Activated T-helper 17 cell treated with anti-CD3 and anti-CD28 coated beads, Interleukin-2, amount 50 U/mL, for 72 hours (primary cell): ENCODE measurements around the gene NACC1. TPM values are rescaled to one million over a fixed set of nuclear protein-coding genes. Genes with fewer than 3 reads are reported as not detected.
A peak's percentile ranks its signal among the peaks of the same experiment; 100 is the strongest.
"Not testable (repeated sequence)": the region's sequence is repeated elsewhere in the genome, so short reads cannot be mapped to it uniquely, and the experiment has no call there.

Source experiments
- ATAC-seq: fragments of 150-1000 bp; cut with Tn5 transposase; replicated peaks from 2 replicates; pipeline ENCODE4 v1.10.0; 2021; ENCODE audit warnings: mild to moderate bottlenecking, moderate library complexity
- H3K27ac Mint-ChIP-seq: one replicate; pipeline ENCODE4 v1.8.0; 2022; ENCODE audit warnings: mixed read lengths
- H3K27me3 Mint-ChIP-seq: one replicate; pipeline ENCODE4 v1.8.0; 2022; ENCODE audit warnings: mixed read lengths
- H3K36me3 Mint-ChIP-seq: one replicate; pipeline ENCODE4 v1.8.0; 2022; ENCODE audit warnings: low read depth, mild to moderate bottlenecking, mixed read lengths
- H3K4me1 Mint-ChIP-seq: one replicate; pipeline ENCODE4 v1.8.0; 2022; ENCODE audit warnings: mixed read lengths
- H3K4me3 Mint-ChIP-seq: one replicate; pipeline ENCODE4 v1.8.0; 2022; ENCODE audit warnings: mild to moderate bottlenecking, mixed read lengths
- H3K9me3 Mint-ChIP-seq: one replicate; pipeline ENCODE4 v1.8.0; 2022; ENCODE audit warnings: mixed read lengths
- total RNA-seq, 2 donors: library from RNA; stranded (reverse); gene quantifications; one replicate each; pipeline ENCODE4 v1.2.3, GENCODE V29; 2022

The NACC1 gene
- total RNA-seq, 2 donors from 2014 or later = 70.8 to 80.6 TPM

DNA sequence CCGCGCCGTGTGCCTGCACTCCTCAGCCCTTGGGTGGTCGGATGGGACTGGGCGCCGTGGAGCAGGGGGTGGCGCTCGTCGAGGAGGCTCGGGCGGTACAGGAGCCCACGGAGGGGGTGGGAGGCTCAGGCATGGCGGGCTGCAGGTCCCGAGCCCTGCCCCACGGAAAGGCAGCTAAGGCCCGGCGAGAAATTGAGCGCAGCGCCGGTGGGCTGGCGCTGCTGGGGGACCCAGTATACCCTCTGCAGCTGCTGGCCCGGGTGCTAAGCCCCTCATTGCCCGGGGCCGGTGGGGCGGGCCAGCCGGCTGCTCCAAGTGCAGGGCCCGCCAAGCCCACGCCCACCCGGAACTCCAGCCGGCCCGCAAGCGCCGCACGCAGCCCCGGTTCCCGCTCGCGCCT, 68.6 kb downstream of the NACC1 start:
- H3K27ac Mint-ChIP-seq, H3K4me3 Mint-ChIP-seq, H3K27me3 Mint-ChIP-seq, H3K36me3 Mint-ChIP-seq, H3K4me1 Mint-ChIP-seq, H3K9me3 Mint-ChIP-seq, ATAC-seq: not testable (repeated sequence)

GRCh38 chr19:13187419-13187818, 69.4 kb downstream of the NACC1 start:
- H3K27ac Mint-ChIP-seq = peak overlapping the region; percentile 32
- H3K4me3 Mint-ChIP-seq = no peak overlapping the region
- no peaks in the 10 kb centered on the region for H3K36me3 Mint-ChIP-seq
- H3K27me3 Mint-ChIP-seq = no peaks in the 10 kb centered on the region
- no peak for ATAC-seq
- H3K4me1 Mint-ChIP-seq = no peaks in the 10 kb centered on the region
- H3K9me3 Mint-ChIP-seq = no peaks in the 10 kb centered on the region

DNA sequence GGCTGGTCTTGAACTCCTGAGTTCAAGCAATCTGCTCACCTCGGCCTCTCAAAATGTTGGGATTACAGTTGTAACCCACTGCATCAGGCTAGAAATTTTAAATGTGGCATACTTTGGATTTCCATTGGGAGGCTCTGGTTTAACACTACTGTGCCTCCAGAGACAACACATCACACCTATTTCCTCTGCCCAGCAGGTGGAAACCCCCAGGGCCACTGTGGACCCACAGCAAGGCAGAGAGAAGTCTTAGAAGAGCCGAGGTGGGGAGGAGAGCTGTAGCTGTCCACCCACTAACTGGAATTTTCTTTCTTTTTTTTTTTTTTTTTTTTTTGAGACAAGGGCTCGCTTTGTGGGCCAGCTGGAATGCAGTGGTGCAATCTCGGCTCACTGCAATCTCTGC, 71.5 kb downstream of the NACC1 start:
- Mint-ChIP-seq H3K27ac (no peak overlapping the region), H3K9me3 (no peaks in the 10 kb centered on the region), H3K4me3 (no peak overlapping the region), H3K27me3 (no peaks in the 10 kb centered on the region), H3K4me1 (no peaks in the 10 kb centered on the region), H3K36me3 (no peaks in the 10 kb centered on the region)
- ATAC-seq = no peak

Other genes with a start within 250 kb of the NACC1 start
- 10 to 100 TPM; 32.5 to 34.2 TPM for gene DNASE2, start 236.8 kb upstream of the NACC1 start, total RNA-seq
- gene KLF1, start 231.1 kb upstream of the NACC1 start, total RNA-seq = under 1 TPM in 1 of 2 donors, not detected in 1; 0.61 TPM
- gene GCDH, start 227.1 kb upstream of the NACC1 start, total RNA-seq = 10 to 100 TPM; 25.8 to 48.4 TPM
- gene SYCE2, start 199.0 kb upstream of the NACC1 start, total RNA-seq = 1 to 10 TPM; 1.6 to 6.2 TPM
- gene FARSA, start 184.6 kb upstream of the NACC1 start, total RNA-seq = 100 to 1,000 TPM in 1 of 2 donors, 10 to 100 TPM in 1; 87.9 to 130 TPM
- 100 to 1,000 TPM; 502 to 770 TPM for gene CALR, start 179.7 kb upstream of the NACC1 start, total RNA-seq
- gene RAD23A, start 172.4 kb upstream of the NACC1 start, total RNA-seq = 100 to 1,000 TPM; 129 to 156 TPM
- gene GADD45GIP1, start 161.0 kb upstream of the NACC1 start, total RNA-seq = 10 to 100 TPM; 17.0 to 27.9 TPM
- gene DAND5, start 148.7 kb upstream of the NACC1 start, total RNA-seq = under 1 TPM; 0.30 to 0.40 TPM
- 1 to 10 TPM in 1 of 2 donors, under 1 TPM in 1; 0.43 to 1.1 TPM for gene NFIX, start 122.8 kb upstream of the NACC1 start, total RNA-seq
- 1 to 10 TPM; 1.1 to 1.6 TPM for gene LYL1, start 15.4 kb upstream of the NACC1 start, total RNA-seq
- gene TRMT1, start 1.5 kb upstream of the NACC1 start, total RNA-seq = 10 to 100 TPM; 66.4 to 83.2 TPM
- 10 to 100 TPM; 76.4 to 91.3 TPM for gene STX10, start 32.1 kb downstream of the NACC1 start, total RNA-seq
- 100 to 1,000 TPM in 1 of 2 donors, 10 to 100 TPM in 1; 85.9 to 140 TPM for gene IER2, start 32.1 kb downstream of the NACC1 start, total RNA-seq